K562 (cell line): Measurements from ENCODE around the gene RBMS3. TPM values are rescaled to one million over a fixed set of nuclear protein-coding genes. Genes with fewer than 3 reads are reported as not detected.

Experiments
- ATAC-seq: fragments of 200-7000 bp; cut with Tn5 transposase; 3 replicates; pipeline ENCODE4 v1.9.1; 2020; ENCODE audit warnings: moderate library complexity
- BruUV-seq: library from RNA; stranded (reverse); fragments of 400-500 nt; replicated peaks from 2 replicates; lab custom pipeline; 2021; lab: Mats Ljungman, UMichigan
- CTCF ChIA-PET: fragments of 300-600 bp; formaldehyde crosslinking; extraction: SDS; loops from one replicate; lab custom pipeline; 2021; ENCODE audit warnings: low intra/inter-chr PET ratio; lab: Yijun Ruan, JAX
- POLR2A ChIA-PET: fragments of 300-600, 350-650 bp; sonication (Branson Sonifier 250); formaldehyde crosslinking; extraction: SDS; loops from one replicate; lab custom pipeline; 2021; ENCODE audit warnings: antibody characterized with exemption, inconsistent platforms; lab: Yijun Ruan, JAX
- DNase-seq, 4 experiments: peaks; one replicate each; pipeline versions ENCODE4 v3.0.0 to v3.0.0-alpha.2; 2011 to 2018; ENCODE audit warnings: low spot score in 3 of 4, mixed read lengths in 3 of 4; ENCODE audit errors: extremely low read depth in 1 of 4
- FAIRE-seq: peaks from 2 replicates; lab custom pipeline; 2011; peaks lifted over from hg19 to GRCh38; lab: Jason Lieb, UNC
- H2AFZ ChIP-seq: 2 replicates; pipeline ENCODE4 v1.6.0; 2011; ENCODE audit warnings: low read depth, low read length, control low read depth, inconsistent platforms
- H3K27ac ChIP-seq: fragments of 200-600 bp; 3 replicates; pipeline ENCODE4 v1.8.0; 2011; ENCODE audit warnings: low read depth, mild to moderate bottlenecking, control low read depth, inconsistent platforms, low read length, moderate library complexity, mixed read lengths; ENCODE audit errors: extremely low read depth
- H3K27me3 ChIP-seq, 2 experiments: fragments of 300-600 bp in 1 of 2; 2 replicates in 1 of 2; 3 replicates in 1 of 2; pipeline versions ENCODE4 v1.6.0 to v1.8.0; 2011; ENCODE audit warnings: inconsistent platforms in 2 of 2, low read length in 2 of 2, mild to moderate bottlenecking in 1 of 2, mixed read lengths in 1 of 2, moderate library complexity in 1 of 2; ENCODE audit not compliant: control insufficient read depth in 2 of 2, insufficient read depth in 2 of 2
- H3K36me3 ChIP-seq: fragments of 300-600 bp; 3 replicates; pipeline ENCODE4 v1.8.0; 2011; ENCODE audit warnings: mild to moderate bottlenecking, low read length, inconsistent platforms; ENCODE audit not compliant: control insufficient read depth, insufficient read depth
- H3K4me1 ChIP-seq, 2 experiments: fragments of 200-600 bp in 1 of 2; replicated peaks in 1 of 2; 2 replicates in 1 of 2; 3 replicates in 1 of 2; pipeline versions ENCODE4 v1.5.1 to v1.8.0; 2011; ENCODE audit warnings: inconsistent platforms in 2 of 2, low read length in 2 of 2, mild to moderate bottlenecking in 1 of 2, mixed read lengths in 1 of 2, moderate library complexity in 1 of 2; ENCODE audit not compliant: control insufficient read depth in 2 of 2, insufficient read depth in 2 of 2
- H3K4me2 ChIP-seq: 2 replicates; pipeline ENCODE4 v1.6.1; 2011; ENCODE audit warnings: low read length, control low read depth, inconsistent platforms, mixed read lengths; ENCODE audit not compliant: insufficient read depth
- H3K4me3 ChIP-seq: fragments of 200-600 bp; sonication (generic), shearing (Covaris generic); 2 replicates; pipeline ENCODE4 v1.5.1; 2016; ENCODE audit warnings: control low read depth, inconsistent platforms
- H3K79me2 ChIP-seq: fragments of 200-600 bp; 3 replicates; pipeline ENCODE4 v1.8.0; 2011; ENCODE audit warnings: low read length, inconsistent platforms; ENCODE audit not compliant: control insufficient read depth, insufficient read depth
- H3K9ac ChIP-seq, 2 experiments: 2 replicates each; pipeline versions ENCODE4 v1.6.0 to v1.6.1; 2011; ENCODE audit warnings: low read depth in 2 of 2, low read length in 2 of 2, control low read depth in 1 of 2, inconsistent platforms in 1 of 2, mild to moderate bottlenecking in 1 of 2, mixed read lengths in 1 of 2; ENCODE audit not compliant: insufficient read depth in 1 of 2
- H3K9me1 ChIP-seq: one replicate; pipeline ENCODE4 v1.6.0; 2011; ENCODE audit warnings: inconsistent platforms, mild to moderate bottlenecking, low read length, moderate library complexity; ENCODE audit not compliant: control insufficient read depth, insufficient read depth
- H3K9me3 ChIP-seq: replicated peaks from 2 replicates; pipeline ENCODE4 v1.5.1; 2011; ENCODE audit warnings: low read depth, low read length, inconsistent platforms; ENCODE audit not compliant: control insufficient read depth, insufficient read depth
- H4K20me1 ChIP-seq: replicated peaks from 2 replicates; pipeline ENCODE4 v1.6.1; 2011; ENCODE audit warnings: low read length, inconsistent platforms, mixed read lengths; ENCODE audit not compliant: control insufficient read depth, insufficient read depth
- CEBPG ChIP-seq, 3 experiments: fragments of 200-800 bp in 1 of 3; sonication (Bioruptor generic) in 1 of 3; sonication (generic) in 1 of 3; formaldehyde crosslinking in 1 of 3; IDR thresholded peaks in 2 of 3; conservative IDR thresholded peaks in 1 of 3; 2 replicates each; pipeline versions ENCODE4 v1.6.1 to v1.8.0; 2016 to 2022; ENCODE audit warnings: missing compliant biosample characterization in 2 of 3, missing genetic modification characterization in 2 of 3, mild to moderate bottlenecking in 1 of 3, missing genetic modification reagents in 1 of 3
- DACH1 ChIP-seq: fragments of 450-650 bp; IDR thresholded peaks from 2 replicates; pipeline ENCODE4 v1.6.1; 2018; ENCODE audit not compliant: partially characterized antibody
- ETV1 ChIP-seq: fragments of 450-650 bp; conservative IDR thresholded peaks from 2 replicates; pipeline ENCODE4 v1.6.1; 2016; ENCODE audit warnings: missing genetic modification characterization, control low read depth, low read depth, missing compliant biosample characterization
- HDAC3 ChIP-seq: fragments of 450-650 bp; IDR thresholded peaks from 2 replicates; pipeline ENCODE4 v1.6.1; 2018; ENCODE audit warnings: borderline replicate concordance, mild to moderate bottlenecking, moderate library complexity; ENCODE audit not compliant: partially characterized antibody
- PHF21A ChIP-seq: fragments of 450-650 bp; IDR thresholded peaks from 2 replicates; pipeline ENCODE4 v1.6.1; 2017; ENCODE audit warnings: low read depth, borderline replicate concordance
- SMAD3 ChIP-seq: fragments of 450-650 bp; formaldehyde crosslinking; conservative IDR thresholded peaks from 2 replicates; pipeline ENCODE4 v1.4.0; 2020; ENCODE audit warnings: mild to moderate bottlenecking
- SOX6 ChIP-seq: fragments of 450-650 bp; IDR thresholded peaks from 2 replicates; pipeline ENCODE4 v1.6.1; 2014; ENCODE audit warnings: mild to moderate bottlenecking
- TFE3 ChIP-seq: fragments of 450-650 bp; formaldehyde crosslinking; IDR thresholded peaks from 2 replicates; pipeline ENCODE4 v1.4.0; 2020; ENCODE audit warnings: mild to moderate bottlenecking, mixed read lengths
- THRAP3 ChIP-seq: fragments of 450-650 bp; IDR thresholded peaks from 2 replicates; pipeline ENCODE4 v1.6.1; 2016; ENCODE audit warnings: mild to moderate bottlenecking, inconsistent platforms, borderline replicate concordance
- ZKSCAN8 ChIP-seq: fragments of 200-800 bp; sonication (Bioruptor generic); IDR thresholded peaks from 2 replicates; pipeline ENCODE4 v1.6.1; 2016; ENCODE audit warnings: missing genetic modification characterization, missing compliant biosample characterization
- WGBS: fragments of 100-300 bp; shearing (Covaris generic); methylation state at CpG from one replicate; pipeline ENCODE4 v1.1.6; 2016; ENCODE audit warnings: low coverage, mixed read lengths; ENCODE audit not compliant: insufficient coverage; ENCODE audit errors: missing lambda C conversion rate; 5-methylcytosine and 5-hydroxymethylcytosine counted together
- in situ Hi-C: fragments of 300-500 bp; cut with MboI; formaldehyde crosslinking; loops from 4 replicates; pipeline ENCODE4 v1.15.0; 2018; ENCODE audit warnings: inconsistent platforms, mixed read lengths
- intact Hi-C: fragments of 100-400 bp; cut with micrococcal nuclease; formaldehyde crosslinking; loops from 2 replicates; pipeline ENCODE4 v1.14.2; 2022
- polyA plus RNA-seq, 8 experiments: library from polyadenylated mRNA; depleted of rRNA in 4 of 8; stranded (reverse) in 5 of 8; unstranded in 3 of 8; fragments of >200 nt; fragmentation: Nextera tagmentation in 2 of 8; fragmentation: Illumina TruSeq in 1 of 8; extraction: Ambion mirVana in 2 of 8; extraction: Trizol in 1 of 8; gene quantifications; 2 replicates each; pipeline versions ENCODE4 v1.2.1 to v1.2.3, GENCODE V29; 2011 to 2014; ENCODE audit warnings: inconsistent platforms in 1 of 8, missing spikeins in 1 of 8
- total RNA-seq, 7 experiments: library from RNA; depleted of rRNA in 6 of 7; stranded (reverse); fragments of >200 nt in 6 of 7; fragmentation: Illumina TruSeq in 2 of 7; extraction: Trizol in 2 of 7; gene quantifications; 2 replicates each; pipeline versions ENCODE4 v1.2.1 to v1.2.3, GENCODE V29; 2011 to 2021; ENCODE audit warnings: low replicate concordance in 1 of 7

RBMS3 gene
- total and polyA plus RNA-seq, 9 of the 15 experiments (the other 6 are each of a cell fraction or from before 2014, with no cell fraction given): 0.20 TPM; not detected in 8

- Histone ChIP-seq H3K4me1 (no peaks in the 10 kb centered on the region), H3K9me3 (no peaks in the 10 kb centered on the region; the same call in 1 of the 2 replicates), H3K79me2 (no peaks in the 10 kb centered on the region), H3K9ac (no peak overlapping the region), H3K4me3 (no peak overlapping the region), H3K27ac (no peak overlapping the region), H3K9me1 (no peaks in the 10 kb centered on the region), H3K27me3 (no peaks in the 10 kb centered on the region), H4K20me1 (no peaks in the 10 kb centered on the region), H2AFZ (no peak overlapping the region), H3K4me2 (no peak overlapping the region), H3K36me3 (no peaks in the 10 kb centered on the region)
- POLR2A ChIA-PET: no interaction called here
- TF ChIP-seq PHF21A (no peak), HDAC3 (no peak), TFE3 (peak; percentile 90), SMAD3 (CRISPR knock-in tag) (no peak)
- BruUV-seq: no TSS peak
- intact Hi-C loops (no loop called here), in situ Hi-C loops (no loop called here)
- no peak for FAIRE-seq
- no peak for ATAC-seq
- 0% methylated on average over 6 of the region's 6 CpGs for WGBS
- DNase-seq: no peak
- CTCF ChIA-PET: no interaction called here
Measured at GRCh38 chr3:29277249-29277648, 3.6 kb upstream of the RBMS3 start.

GRCh38 chr3:29279286-29279685, 1.6 kb upstream of the RBMS3 start:
- H3K36me3 ChIP-seq: no peaks in the 10 kb centered on the region
- no peak overlapping the region for H3K27ac ChIP-seq
- in situ Hi-C loops (no loop called here), intact Hi-C loops (no loop called here)
- CTCF ChIA-PET: no interaction called here
- whole genome bisulfite sequencing: 0% methylated on average over 4 of the region's 4 CpGs
- FAIRE-seq (no peak), ATAC-seq (no peak), DNase-seq (no peak)
- no peaks in the 10 kb centered on the region for H3K4me1 ChIP-seq
- H3K79me2 ChIP-seq: no peaks in the 10 kb centered on the region
- H3K4me3 ChIP-seq: no peak overlapping the region
- H3K9me3 ChIP-seq: no peaks in the 10 kb centered on the region; the same call in 1 of the 2 replicates
- H3K27me3 ChIP-seq: no peaks in the 10 kb centered on the region
- H2AFZ ChIP-seq: no peak overlapping the region
- H3K9ac ChIP-seq: no peak overlapping the region
- H4K20me1 ChIP-seq: no peaks in the 10 kb centered on the region
- no peaks in the 10 kb centered on the region for H3K9me1 ChIP-seq
- no TSS peak for BruUV-seq
- no peak overlapping the region for H3K4me2 ChIP-seq
- POLR2A ChIA-PET: no interaction called here
- TF ChIP-seq TFE3 (no peak), CEBPG (CRISPR knock-in tag; IDR thresholded peaks at IDR 0.05) (no peak), CEBPG (tag; conservative IDR thresholded peaks at IDR 0.05 in 1 of 2, IDR thresholded peaks at IDR 0.05 in 1 of 2) (no peak), DACH1 (no peak), ZKSCAN8 (no peak), THRAP3 (no peak), ETV1 (tag) (no peak), SOX6 (no peak)
